Thyroid gland (tissue), 4 donors: ENCODE data around the gene MAP3K12.

ENCODE experiments used
- CTCF ChIP-seq, 6 experiments: fragments of 200-600 bp in 3 of 6; fragments of 450-650 bp in 3 of 6; sonication (generic) in 3 of 6; IDR thresholded peaks; one replicate each; pipeline ENCODE4 v1.5.1; 2016 to 2019; ENCODE audit warnings: antibody characterized with exemption in 6 of 6, mild to moderate bottlenecking in 2 of 6, inconsistent platforms in 1 of 6, moderate library complexity in 1 of 6
- POLR2A ChIP-seq, 2 donors: fragments of 450-650 bp; IDR thresholded peaks; one replicate each; pipeline ENCODE4 v1.6.1; 2017; ENCODE audit warnings: antibody characterized with exemption in 2 of 2, mild to moderate bottlenecking in 2 of 2, moderate library complexity in 1 of 2

DNA sequence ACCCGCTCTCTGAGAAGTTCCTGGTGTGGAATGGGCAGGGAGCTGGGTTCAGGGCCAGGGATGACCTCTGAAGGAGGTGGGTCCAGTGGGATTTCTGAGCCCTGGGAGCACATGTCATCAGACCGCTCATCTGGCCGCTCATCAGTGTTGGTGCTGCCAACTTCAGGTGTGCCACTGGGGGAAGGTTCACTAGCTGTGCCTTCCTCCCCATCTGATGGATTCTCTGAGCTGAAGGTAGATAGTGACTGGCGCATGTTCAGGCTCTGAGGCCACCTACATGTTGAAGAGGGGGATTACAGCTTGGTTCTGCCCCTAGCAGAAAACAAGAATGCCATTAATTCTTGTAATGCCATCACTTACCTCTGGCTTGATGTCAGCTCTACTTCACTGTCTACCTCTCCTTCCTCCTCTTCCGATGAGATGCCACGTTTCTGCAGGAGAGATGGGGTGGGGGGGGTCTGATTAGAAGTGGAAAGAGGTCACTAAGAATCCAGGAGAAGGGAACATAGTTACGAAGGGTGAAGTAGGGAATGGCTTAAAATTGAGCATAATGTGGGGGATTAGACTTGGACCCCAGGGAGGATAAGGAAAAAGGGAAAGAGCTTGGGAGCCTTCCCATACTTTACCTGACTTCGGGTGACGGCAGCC, 17.2 kb downstream of the MAP3K12 start:
- TF ChIP-seq CTCF (IDR thresholded peaks at IDR 0.05) (no peak), POLR2A (IDR thresholded peaks at IDR 0.05) (no peak)
